Loucy (cell line): ENCODE results near the gene CXXC5.
A peak's percentile ranks its signal among the peaks of the same experiment; 100 is the strongest.
"Not testable (repeated sequence)": the region's sequence is repeated elsewhere in the genome, so short reads cannot be mapped to it uniquely, and the experiment has no call there.

Experiments used
- H2AFZ ChIP-seq: fragments of 200-600 bp; sonication (generic); 2 replicates; pipeline ENCODE4 v1.6.0; 2016; ENCODE audit warnings: antibody characterized with exemption, mild to moderate bottlenecking, low read length, moderate library complexity
- H3F3A ChIP-seq: fragments of 200-600 bp; 2 replicates; pipeline ENCODE4 v1.6.0; 2016; ENCODE audit warnings: antibody characterized with exemption, low read depth, mild to moderate bottlenecking
- H3K27me3 ChIP-seq: fragments of 200-600 bp; sonication (generic); 2 replicates; pipeline ENCODE4 v1.6.1; 2014; ENCODE audit warnings: low read length, mild to moderate bottlenecking; ENCODE audit not compliant: insufficient read depth, poor library complexity, severe bottlenecking
- H3K36me3 ChIP-seq: fragments of 200-600 bp; sonication (generic); 2 replicates; pipeline ENCODE4 v1.6.1; 2016; ENCODE audit warnings: low read length; ENCODE audit not compliant: insufficient read depth
- H3K4me1 ChIP-seq: fragments of 200-600 bp; sonication (generic); 2 replicates; pipeline ENCODE4 v1.5.1; 2014; ENCODE audit warnings: low read length, mild to moderate bottlenecking; ENCODE audit not compliant: insufficient read depth, poor library complexity, severe bottlenecking
- H3K4me2 ChIP-seq: fragments of 200-600 bp; sonication (generic); 2 replicates; pipeline ENCODE4 v1.6.0; 2014; ENCODE audit warnings: antibody characterized with exemption, low read length, low read depth, mild to moderate bottlenecking; ENCODE audit not compliant: poor library complexity, severe bottlenecking
- H3K4me3 ChIP-seq: fragments of 200-600 bp; sonication (generic); 2 replicates; pipeline ENCODE4 v1.5.1; 2014; ENCODE audit warnings: low read length, mild to moderate bottlenecking, mixed read lengths; ENCODE audit not compliant: poor library complexity, severe bottlenecking
- H3K79me2 ChIP-seq: fragments of 200-600 bp; sonication (generic); 2 replicates; pipeline ENCODE4 v1.6.1; 2014; ENCODE audit warnings: low read length; ENCODE audit not compliant: insufficient read depth
- H3K9ac ChIP-seq: fragments of 200-600 bp; sonication (generic); 2 replicates; pipeline ENCODE4 v1.6.0; 2014; ENCODE audit warnings: mild to moderate bottlenecking, low read depth, low read length, moderate library complexity; ENCODE audit not compliant: poor library complexity, severe bottlenecking
- H3K9me2 ChIP-seq: fragments of 200-600 bp; sonication (generic); replicated peaks from 2 replicates; pipeline ENCODE4 v1.6.1; 2016; ENCODE audit warnings: low read depth, low read length, mixed read lengths
- H3K9me3 ChIP-seq: fragments of 200-600 bp; sonication (generic); 2 replicates; pipeline ENCODE4 v1.6.1; 2014; ENCODE audit warnings: mild to moderate bottlenecking, antibody characterized with exemption, low read length, low read depth; ENCODE audit not compliant: insufficient read depth
- H4K20me1 ChIP-seq: fragments of 200-600 bp; sonication (generic); 2 replicates; pipeline ENCODE4 v1.6.0; 2014; ENCODE audit warnings: antibody characterized with exemption, low read length, mild to moderate bottlenecking; ENCODE audit not compliant: insufficient read depth, poor library complexity, severe bottlenecking
- EZH2phosphoT487 ChIP-seq: fragments of 200-600 bp; IDR thresholded peaks from 2 replicates; pipeline ENCODE4 v1.6.1; 2018; ENCODE audit warnings: antibody characterized with exemption, mild to moderate bottlenecking, moderate library complexity, borderline replicate concordance
- TF ChIP-seq, protein P1 (sequence below): fragments of 200-600 bp; sonication (generic); conservative IDR thresholded peaks from 2 replicates; pipeline ENCODE4 v1.5.1; 2014; ENCODE audit warnings: mild to moderate bottlenecking, antibody characterized with exemption, low read length

CXXC5 gene

GRCh38 chr5:139648205-139649081, at the start of gene CXXC5:
Gene CXXC5, plus strand, starts transcription at chr5:139648349. Its CDS starts 32,175 bp downstream, at chr5:139680524.
- peaks cover 80% of the 10 kb centered on the region for H3K79me2 ChIP-seq
- H3K9me3 ChIP-seq: no peaks in the 10 kb centered on the region
- peak within 1 kb of the TSS; percentile 98 for H3K4me2 ChIP-seq
- TF ChIP-seq, protein P1, sequence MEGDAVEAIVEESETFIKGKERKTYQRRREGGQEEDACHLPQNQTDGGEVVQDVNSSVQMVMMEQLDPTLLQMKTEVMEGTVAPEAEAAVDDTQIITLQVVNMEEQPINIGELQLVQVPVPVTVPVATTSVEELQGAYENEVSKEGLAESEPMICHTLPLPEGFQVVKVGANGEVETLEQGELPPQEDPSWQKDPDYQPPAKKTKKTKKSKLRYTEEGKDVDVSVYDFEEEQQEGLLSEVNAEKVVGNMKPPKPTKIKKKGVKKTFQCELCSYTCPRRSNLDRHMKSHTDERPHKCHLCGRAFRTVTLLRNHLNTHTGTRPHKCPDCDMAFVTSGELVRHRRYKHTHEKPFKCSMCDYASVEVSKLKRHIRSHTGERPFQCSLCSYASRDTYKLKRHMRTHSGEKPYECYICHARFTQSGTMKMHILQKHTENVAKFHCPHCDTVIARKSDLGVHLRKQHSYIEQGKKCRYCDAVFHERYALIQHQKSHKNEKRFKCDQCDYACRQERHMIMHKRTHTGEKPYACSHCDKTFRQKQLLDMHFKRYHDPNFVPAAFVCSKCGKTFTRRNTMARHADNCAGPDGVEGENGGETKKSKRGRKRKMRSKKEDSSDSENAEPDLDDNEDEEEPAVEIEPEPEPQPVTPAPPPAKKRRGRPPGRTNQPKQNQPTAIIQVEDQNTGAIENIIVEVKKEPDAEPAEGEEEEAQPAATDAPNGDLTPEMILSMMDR: no peak
- TF ChIP-seq EZH2phosphoT487: no peak
- H2AFZ ChIP-seq: peak within 1 kb of the TSS; percentile 5; the same call in 1 of the 2 replicates
- H3K36me3 ChIP-seq: no peaks in the 10 kb centered on the region
- peaks cover 44% of the 10 kb centered on the region for H4K20me1 ChIP-seq
- peaks cover 57% of the 10 kb centered on the region for H3K4me1 ChIP-seq
- peak within 1 kb of the TSS; percentile 97 for H3K4me3 ChIP-seq
- H3K9ac ChIP-seq: peak within 1 kb of the TSS; percentile 93
- peaks cover 6% of the 10 kb centered on the region for H3K27me3 ChIP-seq
- H3K9me2 ChIP-seq: no peaks in the 10 kb centered on the region
- 0 out of 2 replicates have a peak, but pooled peaks cover 2% of the 10 kb centered on the region for H3F3A ChIP-seq

DNA sequence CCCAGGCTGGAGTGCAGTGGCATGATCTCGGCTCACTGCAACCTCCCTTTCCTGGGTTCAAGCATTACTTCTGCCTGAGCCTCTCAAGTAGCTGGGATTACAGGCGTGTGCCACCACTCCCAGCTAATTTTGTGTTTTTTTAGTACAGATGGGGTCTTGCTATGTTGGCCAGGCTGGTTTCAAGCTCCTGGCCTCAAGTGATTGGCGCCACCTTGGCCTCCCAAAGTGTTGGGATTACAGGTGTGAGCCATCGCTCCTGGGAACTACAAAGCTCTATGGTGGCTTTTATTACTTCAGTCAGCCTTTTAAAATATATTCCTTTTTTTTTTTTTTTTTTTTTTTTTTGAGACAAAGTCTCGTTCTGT, 49.6 kb upstream of the CXXC5 start:
- Histone ChIP-seq H3K79me2 (peaks cover 83% of the 10 kb centered on the region), H3K36me3 (peaks cover 43% of the 10 kb centered on the region), H4K20me1 (peaks cover 58% of the 10 kb centered on the region)
- H3K4me1 ChIP-seq, H3K9me3 ChIP-seq, H3K4me3 ChIP-seq, H3K4me2 ChIP-seq, H3K27me3 ChIP-seq, H3F3A ChIP-seq, H3K9ac ChIP-seq, H2AFZ ChIP-seq, H3K9me2 ChIP-seq: not testable (repeated sequence)

DNA sequence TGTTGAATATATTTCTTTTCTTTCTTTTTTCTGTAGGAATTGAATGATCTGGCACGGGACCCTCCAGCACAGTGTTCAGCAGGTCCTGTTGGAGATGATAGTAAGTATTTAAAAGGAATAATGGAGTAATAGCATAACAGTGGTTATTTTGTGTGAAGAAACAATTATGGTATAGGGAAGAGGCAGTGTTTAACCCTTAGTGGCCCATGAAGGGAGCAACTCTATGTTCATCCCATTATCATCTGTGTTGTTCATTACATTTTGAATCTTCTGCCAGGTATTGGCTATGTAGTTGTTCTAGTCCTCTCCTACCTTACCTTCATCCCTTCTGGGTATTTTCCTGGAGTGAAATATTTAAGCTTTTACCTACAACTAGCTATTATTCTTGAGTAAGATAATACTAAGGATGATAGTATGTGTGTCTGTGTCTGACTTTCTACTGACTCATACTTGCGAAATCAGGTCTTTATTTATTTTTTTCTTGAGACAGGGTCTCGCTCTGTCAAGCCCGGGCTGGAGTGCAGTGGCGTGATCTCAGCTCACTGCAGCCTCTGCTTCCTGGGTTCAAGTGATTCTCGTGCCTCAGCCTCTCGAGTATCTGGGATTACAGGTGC, 47.7 kb upstream of the CXXC5 start:
- TF ChIP-seq EZH2phosphoT487: no peak
- TF ChIP-seq, protein P1: no peak
- peaks cover 56% of the 10 kb centered on the region for H3K36me3 ChIP-seq
- peaks cover 4% of the 10 kb centered on the region for H3K4me1 ChIP-seq
- H3K4me2 ChIP-seq: no peak overlapping the region
- no peak overlapping the region for H2AFZ ChIP-seq
- H3K9me3 ChIP-seq: no peaks in the 10 kb centered on the region
- H3K27me3 ChIP-seq: no peaks in the 10 kb centered on the region
- peaks cover 6% of the 10 kb centered on the region for H3F3A ChIP-seq
- peaks cover 52% of the 10 kb centered on the region for H4K20me1 ChIP-seq
- no peak overlapping the region for H3K9ac ChIP-seq
- no peaks in the 10 kb centered on the region for H3K9me2 ChIP-seq
- peaks cover 74% of the 10 kb centered on the region for H3K79me2 ChIP-seq
- no peak overlapping the region for H3K4me3 ChIP-seq
